MCF 10A (cell line): ENCODE measurements around the gene PDIK1L. TPM values are rescaled to one million over a fixed set of nuclear protein-coding genes. Genes with fewer than 3 reads are reported as not detected.

Experiments
- BruUV-seq: library from RNA; stranded (reverse); fragments of 400-500 nt; replicated peaks from 2 replicates; lab custom pipeline; 2021; lab: Mats Ljungman, UMichigan
- CTCF ChIA-PET: fragments of 300-600 bp; sonication (Branson Sonifier 250); formaldehyde crosslinking; extraction: SDS; loops from one replicate; lab custom pipeline; 2021; ENCODE audit warnings: antibody characterized with exemption, inconsistent platforms; lab: Yijun Ruan, JAX
- POLR2A ChIA-PET: fragments of 300-600, 350-650 bp; sonication (Branson Sonifier 250); formaldehyde crosslinking; extraction: SDS; loops from one replicate; lab custom pipeline; 2020; ENCODE audit warnings: antibody characterized with exemption, inconsistent platforms; lab: Yijun Ruan, JAX
- DNase-seq: peaks from one replicate; pipeline ENCODE4 v3.0.0-alpha.2; 2018; ENCODE audit not compliant: unreplicated experiment
- H3K27ac Mint-ChIP-seq: one replicate; pipeline ENCODE4 v1.8.0; 2022; ENCODE audit warnings: mild to moderate bottlenecking, low read depth, mixed read lengths; ENCODE audit not compliant: unreplicated experiment
- H3K27me3 Mint-ChIP-seq: one replicate; pipeline ENCODE4 v1.8.0; 2022; ENCODE audit warnings: mixed read lengths; ENCODE audit not compliant: insufficient read depth, unreplicated experiment
- H3K36me3 Mint-ChIP-seq: one replicate; pipeline ENCODE4 v1.8.0; 2022; ENCODE audit warnings: mild to moderate bottlenecking, moderate library complexity, mixed read lengths; ENCODE audit not compliant: insufficient read depth, unreplicated experiment
- H3K4me1 Mint-ChIP-seq: one replicate; pipeline ENCODE4 v1.8.0; 2022; ENCODE audit warnings: mixed read lengths; ENCODE audit not compliant: insufficient read depth, unreplicated experiment
- H3K4me3 Mint-ChIP-seq: one replicate; pipeline ENCODE4 v1.8.0; 2022; ENCODE audit warnings: mild to moderate bottlenecking, moderate library complexity, mixed read lengths; ENCODE audit not compliant: unreplicated experiment
- H3K9me3 Mint-ChIP-seq: one replicate; pipeline ENCODE4 v1.8.0; 2022; ENCODE audit warnings: mixed read lengths; ENCODE audit not compliant: unreplicated experiment
- intact Hi-C: fragments of 100-400 bp; cut with micrococcal nuclease; formaldehyde crosslinking; loops from 2 replicates; pipeline ENCODE4 v1.14.1; 2022
- total RNA-seq: library from RNA; stranded (reverse); gene quantifications from 2 replicates; pipeline ENCODE4 v1.2.3, GENCODE V29; 2022
- TF ChIP-seq, protein P1 (sequence below): fragments of 200-600 bp; IDR thresholded peaks from one replicate; pipeline ENCODE4 v1.8.0; 2022; ENCODE audit warnings: antibody characterized with exemption, mild to moderate bottlenecking; ENCODE audit not compliant: unreplicated experiment

Gene PDIK1L
- total RNA-seq, 1 experiment from 2014 or later, result 10.9 TPM

DNA sequence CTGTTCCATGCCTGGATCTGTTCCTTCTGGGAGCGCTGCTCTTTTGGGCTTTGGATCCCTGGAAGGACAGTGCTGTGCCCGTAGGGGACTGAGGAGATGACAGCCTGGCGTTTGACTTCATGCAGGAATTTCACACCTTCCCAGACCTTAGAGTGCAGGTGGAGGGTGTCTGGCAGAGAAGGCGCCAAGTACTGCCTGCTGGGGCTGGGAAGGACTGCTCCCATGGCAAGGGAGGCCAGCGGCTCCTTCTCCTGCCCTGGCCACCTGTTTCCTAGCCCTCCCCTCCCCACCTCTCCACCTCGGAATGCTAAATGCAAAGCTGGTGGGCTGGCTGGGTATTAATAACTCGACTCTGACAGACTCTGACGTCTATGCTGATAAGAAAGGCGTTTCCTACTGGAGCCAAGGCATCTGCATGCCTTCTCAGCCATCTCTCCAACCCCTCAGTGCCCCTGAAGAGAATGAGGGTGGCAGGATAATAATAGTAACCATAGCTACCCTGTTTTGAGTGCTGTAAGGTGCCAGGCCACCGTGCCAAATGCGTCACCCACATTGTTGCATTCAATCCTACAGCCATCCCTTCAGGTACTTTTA, 17.5 kb upstream of the PDIK1L start:
- ChIA-PET CTCF (no interaction called here), POLR2A (no interaction called here)
- DNase-seq, result no peak
- Mint-ChIP-seq H3K4me3 (no peak overlapping the region), H3K36me3 (no peaks in the 10 kb centered on the region), H3K9me3 (no peaks in the 10 kb centered on the region), H3K27ac (no peak overlapping the region), H3K27me3 (peaks cover 29% of the 10 kb centered on the region), H3K4me1 (peaks cover 6% of the 10 kb centered on the region)
- no TSS peak for BruUV-seq
- intact Hi-C loops, result no loop called here
- TF ChIP-seq, protein P1, sequence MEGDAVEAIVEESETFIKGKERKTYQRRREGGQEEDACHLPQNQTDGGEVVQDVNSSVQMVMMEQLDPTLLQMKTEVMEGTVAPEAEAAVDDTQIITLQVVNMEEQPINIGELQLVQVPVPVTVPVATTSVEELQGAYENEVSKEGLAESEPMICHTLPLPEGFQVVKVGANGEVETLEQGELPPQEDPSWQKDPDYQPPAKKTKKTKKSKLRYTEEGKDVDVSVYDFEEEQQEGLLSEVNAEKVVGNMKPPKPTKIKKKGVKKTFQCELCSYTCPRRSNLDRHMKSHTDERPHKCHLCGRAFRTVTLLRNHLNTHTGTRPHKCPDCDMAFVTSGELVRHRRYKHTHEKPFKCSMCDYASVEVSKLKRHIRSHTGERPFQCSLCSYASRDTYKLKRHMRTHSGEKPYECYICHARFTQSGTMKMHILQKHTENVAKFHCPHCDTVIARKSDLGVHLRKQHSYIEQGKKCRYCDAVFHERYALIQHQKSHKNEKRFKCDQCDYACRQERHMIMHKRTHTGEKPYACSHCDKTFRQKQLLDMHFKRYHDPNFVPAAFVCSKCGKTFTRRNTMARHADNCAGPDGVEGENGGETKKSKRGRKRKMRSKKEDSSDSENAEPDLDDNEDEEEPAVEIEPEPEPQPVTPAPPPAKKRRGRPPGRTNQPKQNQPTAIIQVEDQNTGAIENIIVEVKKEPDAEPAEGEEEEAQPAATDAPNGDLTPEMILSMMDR, result no peak

DNA sequence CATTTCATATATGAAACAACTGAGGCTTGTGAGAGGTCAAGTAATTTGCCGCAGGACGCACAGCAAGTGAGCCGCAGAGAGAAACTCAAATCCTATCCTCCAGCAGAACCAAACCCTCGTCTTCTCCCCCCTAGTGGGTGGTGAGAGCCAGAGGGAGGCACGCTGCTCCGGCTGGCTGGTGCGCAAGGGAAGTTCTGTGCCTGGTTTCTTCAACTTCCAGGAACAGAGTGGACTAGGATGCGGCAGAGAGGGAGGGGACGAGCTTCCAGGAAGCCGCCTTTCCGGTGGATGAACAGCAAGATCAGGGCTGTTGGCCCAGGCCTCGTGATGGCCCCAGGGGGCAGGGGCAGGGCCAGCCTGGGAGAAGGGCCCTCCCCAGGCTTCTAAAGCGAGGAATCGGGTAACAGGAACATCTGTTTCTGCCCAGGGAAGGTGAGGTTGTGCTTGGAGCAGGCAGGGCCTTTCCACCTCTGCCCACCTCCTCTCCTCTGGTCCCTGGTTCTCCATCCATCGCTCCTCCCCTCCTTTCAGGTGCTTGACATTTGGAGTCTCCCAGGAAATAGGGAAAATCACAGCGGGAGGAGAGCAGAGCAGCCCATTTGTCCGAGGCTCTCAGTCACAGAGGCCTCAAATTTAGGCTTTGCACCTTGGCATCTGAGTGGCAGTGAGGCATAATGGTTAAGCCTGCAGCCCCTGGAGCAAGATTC, 16.8 kb upstream of the PDIK1L start:
- intact Hi-C loops, result no loop called here
- H3K36me3 Mint-ChIP-seq, result no peaks in the 10 kb centered on the region
- H3K9me3 Mint-ChIP-seq, result no peaks in the 10 kb centered on the region
- peaks cover 29% of the 10 kb centered on the region for H3K27me3 Mint-ChIP-seq
- POLR2A ChIA-PET, result no interaction called here
- H3K27ac Mint-ChIP-seq, result no peak overlapping the region
- BruUV-seq, result no TSS peak
- no peak overlapping the region for H3K4me3 Mint-ChIP-seq
- CTCF ChIA-PET, result no interaction called here
- DNase-seq, result no peak
- TF ChIP-seq, protein P1, result no peak
- peaks cover 6% of the 10 kb centered on the region for H3K4me1 Mint-ChIP-seq

- Mint-ChIP-seq H3K9me3 (no peaks in the 10 kb centered on the region), H3K4me1 (peaks cover 6% of the 10 kb centered on the region), H3K36me3 (no peaks in the 10 kb centered on the region), H3K4me3 (no peak overlapping the region), H3K27ac (no peak overlapping the region), H3K27me3 (peaks cover 17% of the 10 kb centered on the region)
- POLR2A ChIA-PET, result interaction anchor here (0.8 kb wide), 1 partner anchor 30 kb away, joined by 3 read pairs; no protein-coding TSS in a partner anchor
- no TSS peak for BruUV-seq
- CTCF ChIA-PET, result no interaction called here
- DNase-seq, result no peak
- intact Hi-C loops, result no loop called here
- TF ChIP-seq, protein P1, result no peak
These were observed 15.2 kb upstream of the PDIK1L start for GRCh38 chr1:26096471-26096870.

DNA sequence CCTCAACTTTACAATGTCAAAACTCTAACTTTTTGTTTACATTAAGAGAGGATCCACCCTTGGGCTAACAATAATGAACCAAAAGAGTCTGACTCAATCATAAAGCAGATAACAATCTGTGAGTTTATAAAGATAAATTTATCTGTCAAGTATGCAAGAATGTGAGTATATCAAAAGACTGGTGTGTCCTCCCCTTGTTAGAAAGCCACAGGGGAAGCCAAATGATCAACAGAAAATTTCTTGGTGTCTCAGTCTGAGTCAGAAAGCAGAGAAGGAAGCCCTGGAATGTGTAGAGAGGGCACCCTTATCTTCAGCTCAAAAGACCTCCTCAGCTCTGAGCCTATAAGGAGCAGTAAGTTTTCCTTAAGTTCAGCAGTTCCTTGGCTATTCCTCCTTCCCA, 13.9 kb upstream of the PDIK1L start:
- H3K27me3 Mint-ChIP-seq, result peaks cover 5% of the 10 kb centered on the region
- ChIA-PET CTCF (interaction anchor here (0.6 to 6.5 kb wide), 2 partner anchors 8 to 45 kb away, joined by 5 to 75 read pairs; no protein-coding TSS in a partner anchor), POLR2A (no interaction called here)
- no peak overlapping the region for H3K4me3 Mint-ChIP-seq
- intact Hi-C loops, result no loop called here
- peaks cover 6% of the 10 kb centered on the region for H3K4me1 Mint-ChIP-seq
- no TSS peak for BruUV-seq
- no peaks in the 10 kb centered on the region for H3K36me3 Mint-ChIP-seq
- H3K9me3 Mint-ChIP-seq, result no peaks in the 10 kb centered on the region
- TF ChIP-seq, protein P1, result no peak
- no peak for DNase-seq
- no peak overlapping the region for H3K27ac Mint-ChIP-seq
